GM12801 (cell line): Measurements from ENCODE around the gene PPM1E.

Source experiments
- TF ChIP-seq, protein P1 (sequence below): IDR thresholded peaks from one replicate; pipeline ENCODE4 v1.5.1; 2011; ENCODE audit warnings: control low read depth; ENCODE audit not compliant: insufficient read length; ENCODE audit errors: extremely low read depth

Gene PPM1E

GRCh38 chr17:58965221-58965620, 209.6 kb downstream of the PPM1E start:
- TF ChIP-seq, protein P1, sequence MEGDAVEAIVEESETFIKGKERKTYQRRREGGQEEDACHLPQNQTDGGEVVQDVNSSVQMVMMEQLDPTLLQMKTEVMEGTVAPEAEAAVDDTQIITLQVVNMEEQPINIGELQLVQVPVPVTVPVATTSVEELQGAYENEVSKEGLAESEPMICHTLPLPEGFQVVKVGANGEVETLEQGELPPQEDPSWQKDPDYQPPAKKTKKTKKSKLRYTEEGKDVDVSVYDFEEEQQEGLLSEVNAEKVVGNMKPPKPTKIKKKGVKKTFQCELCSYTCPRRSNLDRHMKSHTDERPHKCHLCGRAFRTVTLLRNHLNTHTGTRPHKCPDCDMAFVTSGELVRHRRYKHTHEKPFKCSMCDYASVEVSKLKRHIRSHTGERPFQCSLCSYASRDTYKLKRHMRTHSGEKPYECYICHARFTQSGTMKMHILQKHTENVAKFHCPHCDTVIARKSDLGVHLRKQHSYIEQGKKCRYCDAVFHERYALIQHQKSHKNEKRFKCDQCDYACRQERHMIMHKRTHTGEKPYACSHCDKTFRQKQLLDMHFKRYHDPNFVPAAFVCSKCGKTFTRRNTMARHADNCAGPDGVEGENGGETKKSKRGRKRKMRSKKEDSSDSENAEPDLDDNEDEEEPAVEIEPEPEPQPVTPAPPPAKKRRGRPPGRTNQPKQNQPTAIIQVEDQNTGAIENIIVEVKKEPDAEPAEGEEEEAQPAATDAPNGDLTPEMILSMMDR: no peak

DNA sequence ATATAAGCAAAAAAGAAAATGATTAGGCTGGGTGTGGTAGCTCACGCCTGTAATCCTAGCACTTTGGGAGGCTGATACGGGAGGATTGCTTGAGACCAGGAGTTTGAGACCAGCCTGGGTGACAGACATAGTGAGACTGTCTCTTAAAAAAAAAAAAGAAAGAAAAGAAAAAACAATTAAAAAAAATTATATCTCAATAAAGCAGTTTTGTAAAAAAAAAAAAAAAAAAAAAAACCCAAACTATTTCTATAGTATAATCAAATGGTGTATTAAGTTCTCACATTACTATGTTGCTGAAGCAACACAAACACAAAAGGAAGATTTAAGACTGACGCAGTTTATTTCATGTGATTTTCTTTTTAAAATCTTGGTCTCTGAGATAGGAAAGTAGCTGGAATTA, 210.6 kb downstream of the PPM1E start:
- TF ChIP-seq, protein P1: no peak

DNA sequence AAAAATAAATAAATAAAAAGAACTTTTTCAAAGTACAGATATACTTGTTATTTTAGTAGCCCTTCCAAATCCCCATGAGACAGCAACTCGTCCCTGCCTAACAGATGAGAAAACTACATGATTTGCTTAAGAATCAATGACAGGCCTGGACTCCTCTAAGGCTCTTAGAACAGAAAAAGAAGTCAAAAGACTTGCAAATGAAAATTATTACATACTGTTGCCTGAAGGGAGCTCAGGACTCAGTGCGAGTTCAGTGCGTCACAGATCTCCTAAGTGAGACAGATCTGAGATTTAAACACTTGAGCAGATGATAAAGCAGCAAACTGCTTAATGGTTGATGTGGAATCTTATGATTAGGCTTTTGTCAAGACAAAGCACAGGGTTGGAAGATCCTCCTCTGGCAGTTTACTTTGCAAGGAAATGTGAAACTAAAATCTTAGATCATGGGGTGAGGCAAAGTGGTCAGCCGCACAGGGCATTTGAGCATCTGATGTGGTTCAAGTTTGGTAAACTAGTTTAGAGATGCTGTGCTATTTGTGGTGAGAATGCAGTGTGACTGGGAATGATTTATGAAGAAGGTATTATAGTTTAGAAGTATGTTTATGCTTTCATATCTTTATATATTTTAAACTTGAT, 212.9 kb downstream of the PPM1E start:
- TF ChIP-seq, protein P1: no peak

DNA sequence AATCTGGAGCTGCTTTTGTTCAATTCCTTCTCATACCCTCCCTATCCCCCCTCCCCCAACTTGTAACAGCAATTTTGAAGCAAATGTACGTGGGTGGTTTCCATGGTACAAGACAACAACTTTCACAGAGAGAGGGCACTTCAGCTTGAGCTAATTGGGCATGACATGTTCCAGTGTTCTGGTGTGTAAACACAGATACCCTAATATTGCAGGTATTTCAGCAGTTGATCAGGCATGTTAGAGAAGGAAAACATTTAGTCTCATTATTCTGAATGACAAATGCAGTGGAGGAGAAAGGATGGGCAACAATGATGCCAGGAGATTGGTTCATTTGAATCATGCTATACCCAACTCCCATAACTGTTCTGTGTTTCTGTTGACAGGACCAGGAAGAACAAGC, 213.5 kb downstream of the PPM1E start:
- TF ChIP-seq, protein P1: no peak

DNA sequence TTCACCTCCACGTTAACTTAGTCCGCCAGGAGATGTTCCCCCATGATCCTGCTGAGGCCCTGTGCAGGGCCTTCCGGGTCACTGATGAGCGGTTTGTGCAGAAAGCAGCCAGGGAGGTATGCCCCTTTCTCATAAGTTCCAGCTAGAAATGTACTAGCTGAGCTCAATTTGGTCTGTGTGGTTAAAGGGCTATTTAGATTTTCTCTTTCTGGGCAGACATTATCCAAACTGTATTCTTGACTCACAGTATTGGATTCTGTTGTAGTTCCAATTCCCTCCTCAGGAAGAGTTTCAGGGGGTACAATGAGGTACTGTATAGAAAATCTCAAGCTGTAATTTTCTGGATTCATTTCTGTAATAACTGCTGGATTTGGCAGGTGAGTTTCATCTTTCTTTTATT, 214.0 kb downstream of the PPM1E start:
- TF ChIP-seq, protein P1: no peak

- TF ChIP-seq, protein P1: no peak
These were observed 215.2 kb downstream of the PPM1E start for GRCh38 chr17:58970609-58971450.

DNA sequence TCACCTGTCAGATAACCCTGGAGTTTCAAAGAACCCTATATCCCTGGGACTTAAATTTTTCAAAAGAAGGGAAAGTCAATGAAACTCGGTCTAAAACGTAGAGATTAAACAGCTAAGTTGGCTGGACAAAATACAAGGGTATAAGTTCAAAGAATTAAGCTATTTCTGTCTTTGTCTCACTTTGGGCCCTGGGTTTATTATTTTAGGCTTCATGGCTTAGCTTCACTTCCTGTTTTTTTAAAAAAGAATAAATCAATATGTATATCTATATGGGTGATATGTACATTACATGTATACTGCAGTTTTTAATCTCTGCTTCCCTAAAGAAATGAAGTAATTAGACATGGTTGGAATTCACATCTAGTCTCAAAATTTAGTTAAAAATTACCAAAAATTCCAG, 218.7 kb downstream of the PPM1E start:
- TF ChIP-seq, protein P1: no peak
